Bronchial epithelial cell (primary cell): ENCODE results near the gene TLL2. TPM values are rescaled to one million over a fixed set of nuclear protein-coding genes. Genes with fewer than 3 reads are reported as not detected.

Experiments used
- DNase-seq: peaks from one replicate; pipeline ENCODE4 v3.0.0-alpha.2; 2010; ENCODE audit warnings: low read depth
- FAIRE-seq: peaks from 2 replicates; lab custom pipeline; 2011; peaks lifted over from hg19 to GRCh38; lab: Jason Lieb, UNC
- H3K27me3 ChIP-seq: 2 replicates; pipeline ENCODE4 v1.5.1; 2011; ENCODE audit warnings: low read length; ENCODE audit not compliant: control insufficient read depth, insufficient read depth
- H3K36me3 ChIP-seq: 2 replicates; pipeline ENCODE4 v1.5.1; 2011; ENCODE audit warnings: low read length; ENCODE audit not compliant: control insufficient read depth, insufficient read depth
- H3K4me3 ChIP-seq: 2 replicates; pipeline ENCODE4 v1.5.1; 2011; ENCODE audit warnings: mild to moderate bottlenecking, low read depth, low read length, control low read depth
- total RNA-seq: library from RNA; depleted of rRNA; stranded (reverse); fragments of >200 nt; gene quantifications from 2 replicates; pipeline ENCODE4 v1.2.1, GENCODE V29; 2014
- TF ChIP-seq, protein P1 (sequence below): IDR thresholded peaks from 2 replicates; pipeline ENCODE4 v1.5.1; 2011; ENCODE audit warnings: mild to moderate bottlenecking, moderate library complexity, low read length, control low read depth, inconsistent platforms; ENCODE audit not compliant: insufficient read depth, severe bottlenecking

The TLL2 gene
- total RNA-seq, 1 donor from 2014 or later: 0.26 TPM

DNA sequence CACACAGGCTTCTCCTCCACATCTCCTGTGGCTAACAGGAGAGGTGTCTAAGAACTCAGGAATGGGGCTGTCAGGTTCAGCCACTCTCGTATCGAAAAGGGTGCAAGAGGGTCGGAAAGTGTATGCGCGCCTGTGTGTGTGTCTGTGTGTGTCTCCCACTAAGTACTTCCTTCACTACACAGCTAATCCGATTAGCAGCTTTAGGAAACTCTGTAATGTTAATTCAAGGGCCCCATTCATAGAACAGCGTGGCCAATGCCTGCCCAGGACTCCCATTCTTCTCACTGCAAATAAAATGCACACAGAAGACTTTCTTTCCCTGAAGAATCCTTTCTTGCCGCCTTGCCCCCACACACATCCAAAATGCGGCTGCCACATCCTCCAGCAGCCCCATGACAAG lies 39.9 kb downstream of the TLL2 start:
- DNase-seq: no peak
- no peaks in the 10 kb centered on the region for H3K27me3 ChIP-seq
- FAIRE-seq: no peak

DNA sequence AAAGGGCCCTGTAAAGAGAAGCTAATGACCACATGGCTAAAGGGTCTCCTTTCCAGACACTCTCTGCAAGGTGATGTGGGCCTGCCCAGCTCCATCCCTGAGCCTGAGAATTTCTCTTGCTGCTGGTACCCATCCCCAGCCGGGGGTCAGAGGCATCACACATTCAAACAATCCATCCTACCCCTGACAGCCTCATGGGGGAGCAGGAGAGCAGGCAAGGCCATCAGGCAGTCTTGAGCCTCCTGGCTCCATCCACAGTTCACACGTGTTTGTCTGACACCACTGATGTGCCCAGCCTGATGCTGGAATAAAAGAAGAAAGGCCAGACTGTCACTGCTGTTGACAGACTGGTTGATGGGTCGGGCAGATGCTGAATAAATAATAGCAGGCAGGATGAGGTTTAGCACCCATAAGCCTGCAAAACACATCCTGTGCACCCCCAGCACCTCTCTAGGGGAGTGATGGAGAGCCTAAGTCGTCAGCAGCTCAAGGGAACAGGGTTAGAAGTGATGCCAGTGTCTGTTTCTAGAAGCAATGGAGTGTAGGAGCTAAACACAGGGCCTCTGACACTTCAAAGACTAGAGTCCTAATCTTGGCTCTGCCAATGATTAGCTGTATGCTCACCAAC lies 43.5 kb downstream of the TLL2 start:
- TF ChIP-seq, protein P1, sequence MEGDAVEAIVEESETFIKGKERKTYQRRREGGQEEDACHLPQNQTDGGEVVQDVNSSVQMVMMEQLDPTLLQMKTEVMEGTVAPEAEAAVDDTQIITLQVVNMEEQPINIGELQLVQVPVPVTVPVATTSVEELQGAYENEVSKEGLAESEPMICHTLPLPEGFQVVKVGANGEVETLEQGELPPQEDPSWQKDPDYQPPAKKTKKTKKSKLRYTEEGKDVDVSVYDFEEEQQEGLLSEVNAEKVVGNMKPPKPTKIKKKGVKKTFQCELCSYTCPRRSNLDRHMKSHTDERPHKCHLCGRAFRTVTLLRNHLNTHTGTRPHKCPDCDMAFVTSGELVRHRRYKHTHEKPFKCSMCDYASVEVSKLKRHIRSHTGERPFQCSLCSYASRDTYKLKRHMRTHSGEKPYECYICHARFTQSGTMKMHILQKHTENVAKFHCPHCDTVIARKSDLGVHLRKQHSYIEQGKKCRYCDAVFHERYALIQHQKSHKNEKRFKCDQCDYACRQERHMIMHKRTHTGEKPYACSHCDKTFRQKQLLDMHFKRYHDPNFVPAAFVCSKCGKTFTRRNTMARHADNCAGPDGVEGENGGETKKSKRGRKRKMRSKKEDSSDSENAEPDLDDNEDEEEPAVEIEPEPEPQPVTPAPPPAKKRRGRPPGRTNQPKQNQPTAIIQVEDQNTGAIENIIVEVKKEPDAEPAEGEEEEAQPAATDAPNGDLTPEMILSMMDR: peak; percentile 80
- DNase-seq (peak; percentile 42), FAIRE-seq (peak; percentile 77)
- Histone ChIP-seq H3K36me3 (no peaks in the 10 kb centered on the region), H3K4me3 (no peak overlapping the region), H3K27me3 (no peaks in the 10 kb centered on the region)

More for the DNA sequence above, 39.9 kb downstream of the TLL2 start:
- Histone ChIP-seq H3K36me3 (no peaks in the 10 kb centered on the region), H3K4me3 (no peak overlapping the region)
- TF ChIP-seq, protein P1: no peak

DNA sequence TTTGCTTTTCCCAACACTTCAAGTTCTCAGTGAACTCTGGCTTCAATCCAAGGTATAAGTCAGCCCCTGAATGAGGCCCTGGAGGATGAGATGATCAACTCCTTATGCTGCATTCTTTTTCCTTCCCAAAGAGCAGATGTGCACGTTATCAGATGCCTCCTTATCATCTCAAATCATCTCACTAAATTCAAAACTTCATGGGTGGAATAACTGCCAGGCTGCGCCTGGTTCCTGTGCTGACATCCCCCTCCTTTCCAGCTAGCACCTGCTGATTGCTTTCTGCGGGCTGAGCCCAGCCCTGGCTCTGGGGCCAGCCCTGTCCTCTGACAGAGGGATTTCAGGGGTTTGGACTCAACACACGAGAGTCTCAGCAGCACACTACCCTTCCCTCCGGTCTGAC lies 44.9 kb downstream of the TLL2 start:
- DNase-seq: no peak
- no peaks in the 10 kb centered on the region for H3K27me3 ChIP-seq
- H3K4me3 ChIP-seq: no peak overlapping the region
- FAIRE-seq: no peak
- no peaks in the 10 kb centered on the region for H3K36me3 ChIP-seq
- TF ChIP-seq, protein P1: no peak

DNA sequence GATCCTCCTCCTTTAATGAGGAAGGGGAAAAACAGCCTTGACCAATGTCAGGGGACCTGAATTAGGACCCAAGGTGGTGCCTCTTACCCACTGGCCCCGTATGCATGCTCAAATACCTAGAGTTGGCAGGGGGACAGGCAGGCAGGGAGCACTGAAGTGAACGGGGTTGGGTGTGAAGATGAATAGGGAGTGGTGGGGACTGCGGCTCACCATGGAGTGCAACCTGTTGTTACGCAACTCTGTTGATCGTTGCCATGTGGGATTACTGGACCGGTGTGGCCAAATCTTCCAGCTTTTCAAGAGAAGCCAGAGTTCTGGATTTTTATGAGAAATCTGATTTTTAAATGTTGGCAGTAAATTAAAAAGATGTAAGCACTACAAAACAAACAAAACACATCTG lies 48.1 kb downstream of the TLL2 start:
- Histone ChIP-seq H3K4me3 (no peak overlapping the region), H3K27me3 (no peaks in the 10 kb centered on the region), H3K36me3 (no peaks in the 10 kb centered on the region)
- DNase-seq (no peak), FAIRE-seq (no peak)
- TF ChIP-seq, protein P1: no peak

DNA sequence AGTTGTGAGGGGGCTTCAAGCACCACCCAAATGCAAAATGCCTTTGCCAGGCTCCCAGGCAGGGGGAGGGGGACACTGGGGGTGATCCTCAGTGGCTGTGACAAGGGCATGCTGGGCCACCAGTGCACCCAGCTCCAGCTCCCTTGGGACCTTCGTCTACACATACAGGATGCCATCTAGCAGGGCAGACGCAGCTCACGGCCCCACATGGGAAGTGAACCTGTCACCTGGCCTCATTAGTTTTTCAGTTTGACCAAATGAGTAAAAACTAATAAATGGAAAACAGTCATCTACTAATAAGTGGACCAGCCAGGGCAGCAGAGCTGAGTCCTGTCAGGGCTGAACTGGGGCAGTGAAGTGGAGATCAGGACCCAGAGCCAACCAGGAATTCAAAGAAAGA lies 50.2 kb downstream of the TLL2 start:
- Histone ChIP-seq H3K36me3 (no peaks in the 10 kb centered on the region), H3K4me3 (no peak overlapping the region), H3K27me3 (no peaks in the 10 kb centered on the region)
- no peak for DNase-seq
- TF ChIP-seq, protein P1: no peak
- FAIRE-seq: no peak
